OCI-LY1 (cell line): ENCODE data around the gene NXN.

ENCODE experiments used
- H2AFZ ChIP-seq: fragments of 200-600 bp; sonication (generic), shearing (Covaris generic); 2 replicates; pipeline ENCODE4 v1.6.0; 2014; ENCODE audit warnings: antibody characterized with exemption, mild to moderate bottlenecking, low read length
- H3F3A ChIP-seq: fragments of 200-600 bp; sonication (generic), shearing (Covaris generic); 2 replicates; pipeline ENCODE4 v1.6.0; 2014; ENCODE audit warnings: mild to moderate bottlenecking, antibody characterized with exemption, low read length, moderate library complexity; ENCODE audit not compliant: insufficient read depth
- H3K27ac ChIP-seq: fragments of 200-600 bp; sonication (generic); 2 replicates; pipeline ENCODE4 v1.5.1; 2014; ENCODE audit warnings: low read length, mixed run types, mild to moderate bottlenecking, low read depth; ENCODE audit not compliant: poor library complexity, severe bottlenecking
- H3K27me3 ChIP-seq: fragments of 200-600 bp; sonication (generic); 2 replicates; pipeline ENCODE4 v1.6.0; 2014; ENCODE audit warnings: antibody characterized with exemption, mild to moderate bottlenecking, low read length, moderate library complexity; ENCODE audit not compliant: insufficient read depth
- H3K36me3 ChIP-seq: fragments of 200-600 bp; sonication (generic); 2 replicates; pipeline ENCODE4 v1.6.1; 2014; ENCODE audit warnings: mild to moderate bottlenecking, antibody characterized with exemption, low read length, moderate library complexity, mixed read lengths; ENCODE audit not compliant: insufficient read depth
- H3K4me1 ChIP-seq: fragments of 200-600 bp; sonication (generic); 2 replicates; pipeline ENCODE4 v1.5.1; 2014; ENCODE audit warnings: mild to moderate bottlenecking, low read length, moderate library complexity; ENCODE audit not compliant: insufficient read depth, severe bottlenecking
- H3K4me2 ChIP-seq: fragments of 200-600 bp; sonication (generic), shearing (Covaris generic); 2 replicates; pipeline ENCODE4 v1.6.1; 2014; ENCODE audit warnings: low read length
- H3K4me3 ChIP-seq: fragments of 200-600 bp; sonication (generic); 2 replicates; pipeline ENCODE4 v1.5.1; 2014; ENCODE audit warnings: low read length, low read depth, mild to moderate bottlenecking, mixed read lengths; ENCODE audit not compliant: poor library complexity, severe bottlenecking
- H3K79me2 ChIP-seq: fragments of 200-600 bp; shearing (Covaris generic); 2 replicates; pipeline ENCODE4 v1.6.1; 2016; ENCODE audit warnings: mixed run types, low read length, mixed read lengths; ENCODE audit not compliant: insufficient read depth
- H3K9ac ChIP-seq: fragments of 200-600 bp; sonication (generic), shearing (Covaris generic); 2 replicates; pipeline ENCODE4 v1.6.1; 2014; ENCODE audit warnings: mild to moderate bottlenecking, low read length, mixed read lengths
- H3K9me2 ChIP-seq: fragments of 200-600 bp; sonication (generic), shearing (Covaris generic); 2 replicates; pipeline ENCODE4 v1.6.1; 2014; ENCODE audit warnings: low read depth, mild to moderate bottlenecking, low read length, mixed read lengths
- H3K9me3 ChIP-seq: fragments of 200-600 bp; shearing (Covaris generic); 2 replicates; pipeline ENCODE4 v1.6.1; 2014; ENCODE audit warnings: low read length, mixed read lengths
- H4K20me1 ChIP-seq: fragments of 200-600 bp; sonication (generic), shearing (Covaris generic); 2 replicates; pipeline ENCODE4 v1.6.0; 2016; ENCODE audit warnings: mild to moderate bottlenecking, low read length; ENCODE audit not compliant: insufficient read depth
- CTCF ChIP-seq: fragments of 200-600 bp; sonication (generic), shearing (Covaris generic); IDR thresholded peaks from 2 replicates; pipeline ENCODE4 v1.5.1; 2017; ENCODE audit warnings: mild to moderate bottlenecking, antibody characterized with exemption, low read length, moderate library complexity, mixed read lengths
- EZH2 ChIP-seq: fragments of 200-600 bp; sonication (generic), shearing (Covaris generic); IDR thresholded peaks from 2 replicates; pipeline ENCODE4 v1.8.0; 2017; ENCODE audit warnings: borderline replicate concordance, mixed run types, mild to moderate bottlenecking, antibody characterized with exemption, low read length, moderate library complexity, mixed read lengths

NXN gene

GRCh38 chr17:1003972-1004768 is 24.6 kb upstream of the NXN start:
- H3K79me2 ChIP-seq: no peaks in the 10 kb centered on the region
- no peaks in the 10 kb centered on the region for H3K27me3 ChIP-seq
- no peaks in the 10 kb centered on the region for H3F3A ChIP-seq
- no peak overlapping the region for H3K27ac ChIP-seq
- no peaks in the 10 kb centered on the region for H3K9me3 ChIP-seq
- H3K9ac ChIP-seq: no peak overlapping the region
- no peak overlapping the region for H2AFZ ChIP-seq
- peaks cover 68% of the 10 kb centered on the region for H3K36me3 ChIP-seq
- TF ChIP-seq EZH2 (no peak), CTCF (no peak)
- H4K20me1 ChIP-seq: no peaks in the 10 kb centered on the region
- no peak overlapping the region for H3K4me3 ChIP-seq
- H3K4me2 ChIP-seq: no peak overlapping the region
- H3K4me1 ChIP-seq: no peaks in the 10 kb centered on the region
- no peaks in the 10 kb centered on the region for H3K9me2 ChIP-seq

- no peaks in the 10 kb centered on the region for H4K20me1 ChIP-seq
- H3K27ac ChIP-seq: no peak overlapping the region
- no peak overlapping the region for H3K9ac ChIP-seq
- no peak overlapping the region for H2AFZ ChIP-seq
- peaks cover 66% of the 10 kb centered on the region for H3K36me3 ChIP-seq
- no peak overlapping the region for H3K4me2 ChIP-seq
- H3K4me1 ChIP-seq: no peaks in the 10 kb centered on the region
- H3K4me3 ChIP-seq: no peak overlapping the region
- no peaks in the 10 kb centered on the region for H3K9me3 ChIP-seq
- H3K79me2 ChIP-seq: no peaks in the 10 kb centered on the region
- no peaks in the 10 kb centered on the region for H3F3A ChIP-seq
- TF ChIP-seq CTCF (no peak), EZH2 (no peak)
- H3K9me2 ChIP-seq: no peaks in the 10 kb centered on the region
- no peaks in the 10 kb centered on the region for H3K27me3 ChIP-seq
Measured at GRCh38 chr17:1003633-1003971, 24.0 kb upstream of the NXN start.

GRCh38 chr17:1002771-1003555 is 23.4 kb upstream of the NXN start:
- peaks cover 5% of the 10 kb centered on the region for H3K4me1 ChIP-seq

More at GRCh38 chr17:1002771-1003555, 23.4 kb upstream of the NXN start:
- H3K36me3 ChIP-seq: peaks cover 66% of the 10 kb centered on the region
- H3K27me3 ChIP-seq: no peaks in the 10 kb centered on the region
- no peaks in the 10 kb centered on the region for H4K20me1 ChIP-seq
- H3K9me2 ChIP-seq: no peaks in the 10 kb centered on the region
- H3K9ac ChIP-seq: no peak overlapping the region
- H2AFZ ChIP-seq: no peak overlapping the region
- H3K79me2 ChIP-seq: no peaks in the 10 kb centered on the region
- no peak for TF ChIP-seq CTCF
- no peak for TF ChIP-seq EZH2
- no peak overlapping the region for H3K27ac ChIP-seq
- H3K9me3 ChIP-seq: no peaks in the 10 kb centered on the region
- H3K4me2 ChIP-seq: no peak overlapping the region
- H3F3A ChIP-seq: no peaks in the 10 kb centered on the region
- no peak overlapping the region for H3K4me3 ChIP-seq
